ENCODE data around the gene ADGRD1. TPM values are rescaled to one million over a fixed set of nuclear protein-coding genes. Genes with fewer than 3 reads are reported as not detected.
"Not testable (repeated sequence)": the region's sequence is repeated elsewhere in the genome, so short reads cannot be mapped to it uniquely, and the experiment has no call there.

The ADGRD1 gene
- 10 to 100 TPM; 59.2 to 97.6 TPM for total RNA-seq
- polyA plus RNA-seq: 1 to 10 TPM; 2.1 to 2.9 TPM
- long read RNA-seq, donor 1, partial matches to known transcripts: 49 of 64 reads
- long read RNA-seq, donor 1, other reads (novel, unspliced or antisense): 15 of 64 reads
- long read RNA-seq, donor 2, partial matches to known transcripts: 4 of 39 reads
- long read RNA-seq, donor 2, other reads (novel, unspliced or antisense): 35 of 39 reads

DNA sequence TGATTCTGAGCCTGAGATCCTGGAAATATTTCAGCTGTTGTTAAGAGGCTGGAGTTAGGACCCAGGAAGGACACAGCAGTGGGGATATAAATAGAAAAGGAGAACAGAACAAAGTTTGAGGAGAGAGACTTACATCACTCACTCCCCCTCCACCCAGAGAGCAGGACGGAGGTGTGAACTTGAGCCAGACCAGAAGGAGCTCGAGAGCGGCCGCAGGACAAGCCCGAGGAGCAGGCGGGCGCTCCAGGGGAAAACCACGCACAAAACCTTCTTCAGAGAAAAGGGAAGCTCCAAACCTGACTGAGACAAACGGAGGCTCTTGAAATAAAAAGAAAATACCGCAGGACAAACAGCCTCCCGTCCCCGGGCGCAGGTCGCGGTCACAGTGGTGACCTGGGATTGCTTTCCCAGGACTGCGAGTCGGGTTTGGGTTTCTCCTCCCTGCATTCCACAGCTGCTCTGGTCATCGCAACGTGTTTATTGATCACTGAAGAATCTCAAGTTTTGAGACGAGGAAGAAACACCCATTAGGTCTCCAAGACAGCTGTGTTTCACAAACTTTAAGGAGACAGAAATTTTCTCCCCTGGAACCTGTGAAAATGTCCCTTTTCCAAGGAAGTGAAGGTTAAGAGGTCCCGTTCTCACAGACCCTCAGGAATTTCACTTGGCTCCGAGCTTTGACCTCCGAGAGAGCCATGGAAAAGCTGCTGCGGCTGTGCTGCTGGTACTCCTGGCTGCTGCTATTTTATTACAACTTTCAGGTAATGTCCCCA is at the start of gene ADGRD1:
ADGRD1 (plus strand) TSS at position 137 of the 773 bp plus-strand sequence; CDS start at position 696, 559 bp downstream.
- ATAC-seq (ENCODE audit: low FRiP score) (peak; percentile 86), DNase-seq (peak in 1 of 2 donors; percentile 73)
- Histone ChIP-seq H3K4me3 (ENCODE audit: low read length in 2 of 2) (peak within 1 kb of the TSS; percentile 32 to 44), H3K27me3 (ENCODE audit: control insufficient read depth in 1 of 2, insufficient read depth in 2 of 2, low read length in 1 of 2) (no peaks in the 10 kb centered on the region), H3K9me3 (ENCODE audit: control insufficient read depth, low read length) (no peaks in the 10 kb centered on the region), H3K4me1 (ENCODE audit: control insufficient read depth in 1 of 2, insufficient read depth in 2 of 2, low read length in 2 of 2) (no peaks in the 10 kb centered on the region), H3K27ac (ENCODE audit: low read depth in 1 of 2, low read length in 2 of 2) (no peak within 1 kb of the TSS), H3K36me3 (ENCODE audit: control insufficient read depth in 1 of 2, insufficient read depth in 2 of 2, low read length in 1 of 2) (no peaks in the 10 kb centered on the region)
- intact Hi-C loops (cut with DNase I): no loop called here
- WGBS, 2 donors: 1% methylated on average over 24 of the region's 24 CpGs

DNA sequence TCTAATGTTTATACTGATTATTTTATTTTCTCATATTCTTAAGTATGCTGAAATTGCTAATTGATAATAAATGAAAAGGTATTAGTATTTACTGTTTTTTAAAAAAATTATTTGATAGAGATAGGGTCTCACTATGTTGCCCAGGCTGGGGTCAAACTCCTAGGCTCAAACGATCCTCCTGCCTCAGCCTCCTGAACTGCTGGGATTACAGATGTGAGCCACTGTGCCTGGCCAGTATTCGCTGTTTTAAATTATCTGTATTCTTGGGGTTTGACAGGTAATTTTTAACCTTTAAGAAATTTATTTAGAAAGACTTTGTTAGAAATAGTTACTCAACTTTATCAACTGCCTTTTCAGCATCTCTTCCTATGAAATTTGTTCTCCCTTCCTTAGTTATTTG is 49.6 kb upstream of the ADGRD1 start:
- no peaks in the 10 kb centered on the region for H3K36me3 ChIP-seq (ENCODE audit: control insufficient read depth in 1 of 2, insufficient read depth in 2 of 2, low read length in 1 of 2)
- no peak for ATAC-seq (ENCODE audit: low FRiP score)
- H3K27me3 ChIP-seq (ENCODE audit: control insufficient read depth in 1 of 2, insufficient read depth in 2 of 2, low read length in 1 of 2): no peaks in the 10 kb centered on the region
- H3K4me1 ChIP-seq (ENCODE audit: control insufficient read depth in 1 of 2, insufficient read depth in 2 of 2, low read length in 2 of 2): no peaks in the 10 kb centered on the region
- H3K9me3 ChIP-seq (ENCODE audit: control insufficient read depth, low read length): no peaks in the 10 kb centered on the region
- no peak overlapping the region for H3K4me3 ChIP-seq (ENCODE audit: low read length in 2 of 2)
- 66 to 76% methylated on average over 2 of the region's 2 CpGs for WGBS, 2 donors
- H3K27ac ChIP-seq (ENCODE audit: low read depth in 1 of 2, low read length in 2 of 2): no peak overlapping the region
- intact Hi-C loops (cut with DNase I): no loop called here
- no peak for DNase-seq

DNA sequence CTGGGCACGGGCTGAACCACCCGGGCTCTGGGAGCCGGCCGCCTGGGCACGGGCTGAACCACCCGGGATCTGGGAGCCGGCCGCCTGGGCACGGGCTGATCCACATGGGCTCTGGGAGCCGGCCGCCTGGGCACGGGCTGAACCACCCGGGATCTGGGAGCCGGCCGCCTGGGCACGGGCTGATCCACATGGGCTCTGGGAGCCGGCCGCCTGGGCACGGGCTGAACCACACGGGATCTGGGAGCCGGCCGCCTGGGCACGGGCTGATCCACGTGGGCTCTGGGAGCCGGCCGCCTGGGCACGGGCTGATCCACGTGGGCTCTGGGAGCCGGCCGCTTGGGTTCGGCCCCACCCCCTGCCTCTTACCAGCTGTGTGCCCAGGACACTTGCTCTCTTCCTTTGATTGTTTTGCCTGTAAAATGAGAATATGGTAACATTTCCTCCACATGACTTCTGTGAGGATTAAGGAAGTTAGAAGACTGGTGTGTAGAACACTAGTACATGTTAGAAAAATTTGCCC is 48.7 kb upstream of the ADGRD1 start:
- not testable (repeated sequence) for H3K4me3 ChIP-seq (ENCODE audit: low read length in 2 of 2); H3K27ac ChIP-seq (ENCODE audit: low read depth in 1 of 2, low read length in 2 of 2)

GRCh38 chr12:130909111-130909510 is 44.6 kb upstream of the ADGRD1 start:
- Histone ChIP-seq H3K27ac (ENCODE audit: low read depth in 1 of 2, low read length in 2 of 2) (no peak overlapping the region), H3K36me3 (ENCODE audit: control insufficient read depth in 1 of 2, insufficient read depth in 2 of 2, low read length in 1 of 2) (no peaks in the 10 kb centered on the region), H3K4me3 (ENCODE audit: low read length in 2 of 2) (no peak overlapping the region), H3K9me3 (ENCODE audit: control insufficient read depth, low read length) (no peaks in the 10 kb centered on the region), H3K27me3 (ENCODE audit: control insufficient read depth in 1 of 2, insufficient read depth in 2 of 2, low read length in 1 of 2) (no peaks in the 10 kb centered on the region), H3K4me1 (ENCODE audit: control insufficient read depth in 1 of 2, insufficient read depth in 2 of 2, low read length in 2 of 2) (no peaks in the 10 kb centered on the region)
- intact Hi-C loops (cut with DNase I): no loop called here
- ATAC-seq (ENCODE audit: low FRiP score) (no peak), DNase-seq (no peak)
- whole genome bisulfite sequencing, 2 donors: 85 to 92% methylated on average over 4 of the region's 4 CpGs

More for the DNA sequence above, 48.7 kb upstream of the ADGRD1 start:
- intact Hi-C loops (cut with DNase I); H3K4me1 ChIP-seq (ENCODE audit: control insufficient read depth in 1 of 2, insufficient read depth in 2 of 2, low read length in 2 of 2); H3K9me3 ChIP-seq (ENCODE audit: control insufficient read depth, low read length); ATAC-seq (ENCODE audit: low FRiP score); DNase-seq; H3K27me3 ChIP-seq (ENCODE audit: control insufficient read depth in 1 of 2, insufficient read depth in 2 of 2, low read length in 1 of 2); H3K36me3 ChIP-seq (ENCODE audit: control insufficient read depth in 1 of 2, insufficient read depth in 2 of 2, low read length in 1 of 2): not testable (repeated sequence)
- WGBS, 2 donors: 93 to 96% methylated on average over 26 to 31 of the region's 31 CpGs

GRCh38 chr12:130911193-130911592 is 42.5 kb upstream of the ADGRD1 start:
- no peaks in the 10 kb centered on the region for H3K27me3 ChIP-seq (ENCODE audit: control insufficient read depth in 1 of 2, insufficient read depth in 2 of 2, low read length in 1 of 2)
- DNase-seq: no peak
- no peak overlapping the region for H3K27ac ChIP-seq (ENCODE audit: low read depth in 1 of 2, low read length in 2 of 2)
- intact Hi-C loops (cut with DNase I): no loop called here
- WGBS, 2 donors: 0 to 41% methylated on average over 1 of the region's 1 CpG
- H3K4me3 ChIP-seq (ENCODE audit: low read length in 2 of 2): no peak overlapping the region
- H3K36me3 ChIP-seq (ENCODE audit: control insufficient read depth in 1 of 2, insufficient read depth in 2 of 2, low read length in 1 of 2): no peaks in the 10 kb centered on the region
- H3K4me1 ChIP-seq (ENCODE audit: control insufficient read depth in 1 of 2, insufficient read depth in 2 of 2, low read length in 2 of 2): no peaks in the 10 kb centered on the region
- no peak for ATAC-seq (ENCODE audit: low FRiP score)
- no peaks in the 10 kb centered on the region for H3K9me3 ChIP-seq (ENCODE audit: control insufficient read depth, low read length)

DNA sequence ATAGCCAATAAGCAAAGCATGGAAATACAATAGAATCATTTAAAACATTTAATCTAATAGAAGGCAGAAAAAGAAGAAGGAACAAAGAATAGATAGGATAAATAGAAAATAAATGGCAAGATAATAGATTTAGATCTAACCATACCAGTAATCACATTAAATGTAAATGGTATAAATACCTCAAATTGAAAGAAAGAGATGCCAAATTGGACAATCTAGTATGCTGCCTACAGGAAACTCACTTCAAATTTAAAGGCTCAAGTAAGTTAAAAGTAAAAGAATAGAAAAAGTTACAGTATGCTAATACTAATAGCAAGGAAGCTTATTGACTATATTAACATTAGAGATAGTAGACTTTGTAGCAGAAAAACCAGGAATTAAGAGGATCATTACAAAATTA is 41.8 kb upstream of the ADGRD1 start:
- H3K9me3 ChIP-seq (ENCODE audit: control insufficient read depth, low read length): no peaks in the 10 kb centered on the region
- H3K27me3 ChIP-seq (ENCODE audit: control insufficient read depth in 1 of 2, insufficient read depth in 2 of 2, low read length in 1 of 2): no peaks in the 10 kb centered on the region
- ATAC-seq (ENCODE audit: low FRiP score): no peak
- DNase-seq: no peak
- no peaks in the 10 kb centered on the region for H3K36me3 ChIP-seq (ENCODE audit: control insufficient read depth in 1 of 2, insufficient read depth in 2 of 2, low read length in 1 of 2)
- no peak overlapping the region for H3K4me3 ChIP-seq (ENCODE audit: low read length in 2 of 2)
- intact Hi-C loops (cut with DNase I): no loop called here
- no peaks in the 10 kb centered on the region for H3K4me1 ChIP-seq (ENCODE audit: control insufficient read depth in 1 of 2, insufficient read depth in 2 of 2, low read length in 2 of 2)
- H3K27ac ChIP-seq (ENCODE audit: low read depth in 1 of 2, low read length in 2 of 2): no peak overlapping the region

DNA sequence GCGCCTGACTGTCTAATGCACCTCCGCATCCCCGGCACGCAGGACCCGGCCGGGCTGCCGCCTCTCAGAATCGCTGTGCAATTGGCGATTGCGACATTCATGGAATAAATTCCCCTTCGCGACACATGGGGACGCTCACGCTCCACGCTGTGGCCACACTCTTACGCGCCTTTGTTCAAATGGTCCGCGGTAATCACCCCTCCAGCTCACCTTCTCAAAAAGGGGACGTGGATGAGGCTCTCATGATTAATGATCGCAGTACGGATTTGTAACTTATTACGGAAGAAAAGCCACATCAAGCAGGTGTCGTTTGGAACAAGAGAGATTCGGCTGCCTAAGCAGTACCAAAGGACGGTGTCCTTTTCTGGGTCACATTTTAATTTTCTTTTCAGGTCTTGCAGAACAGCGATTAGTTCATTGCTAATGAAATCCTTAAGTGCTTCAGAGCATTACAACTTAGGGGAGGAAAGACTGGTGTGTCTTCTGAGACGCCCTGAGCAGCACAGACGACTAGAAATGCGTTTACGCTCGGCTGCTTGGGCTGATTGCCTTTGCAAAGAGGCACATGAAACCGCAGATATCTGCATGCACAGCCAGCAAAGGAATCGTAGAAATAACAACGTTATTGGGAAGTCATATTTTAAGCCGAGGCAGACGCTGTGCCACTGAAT is 37.3 kb upstream of the ADGRD1 start:
- ATAC-seq (ENCODE audit: low FRiP score): peak; percentile 82
- no peaks in the 10 kb centered on the region for H3K4me1 ChIP-seq (ENCODE audit: control insufficient read depth in 1 of 2, insufficient read depth in 2 of 2, low read length in 2 of 2)
- no peaks in the 10 kb centered on the region for H3K36me3 ChIP-seq (ENCODE audit: control insufficient read depth in 1 of 2, insufficient read depth in 2 of 2, low read length in 1 of 2)
- 4 to 5% methylated on average over 37 of the region's 37 CpGs for WGBS, 2 donors
- peak; percentile 61 to 83 for DNase-seq
- H3K9me3 ChIP-seq (ENCODE audit: control insufficient read depth, low read length): no peaks in the 10 kb centered on the region
- intact Hi-C loops (cut with DNase I): loop anchor here (2.0 kb wide), 1 partner anchor 216 kb away; no protein-coding TSS in a partner anchor
- H3K27me3 ChIP-seq (ENCODE audit: control insufficient read depth in 1 of 2, insufficient read depth in 2 of 2, low read length in 1 of 2): no peaks in the 10 kb centered on the region
- H3K4me3 ChIP-seq (ENCODE audit: low read length in 2 of 2): no peak overlapping the region
- H3K27ac ChIP-seq (ENCODE audit: low read depth in 1 of 2, low read length in 2 of 2): no peak overlapping the region

DNA sequence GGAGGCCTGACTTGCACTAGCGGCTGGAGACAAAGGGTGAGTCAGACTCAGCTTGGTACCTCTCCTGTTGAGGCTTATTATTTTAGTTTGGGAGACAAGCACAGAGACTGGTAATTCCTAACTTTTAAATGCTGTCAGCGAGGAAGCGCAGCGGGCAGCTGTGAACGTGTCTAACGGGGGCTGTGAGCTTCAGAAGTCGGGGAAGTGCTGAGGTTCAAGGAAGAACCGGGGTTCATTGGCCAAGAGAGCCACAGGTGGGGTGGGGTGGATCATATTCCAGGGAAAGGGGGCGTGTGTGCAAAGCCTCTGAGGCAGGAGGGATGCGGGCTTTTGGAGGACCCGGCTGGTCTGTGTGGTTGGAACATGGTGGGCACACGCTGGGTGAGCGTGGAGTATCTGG is 36.1 kb upstream of the ADGRD1 start:
- intact Hi-C loops (cut with DNase I): loop anchor here (2.0 kb wide), 1 partner anchor 215 kb away; no protein-coding TSS in a partner anchor
- H3K4me1 ChIP-seq (ENCODE audit: control insufficient read depth in 1 of 2, insufficient read depth in 2 of 2, low read length in 2 of 2): no peaks in the 10 kb centered on the region
- H3K27me3 ChIP-seq (ENCODE audit: control insufficient read depth in 1 of 2, insufficient read depth in 2 of 2, low read length in 1 of 2): no peaks in the 10 kb centered on the region
- H3K4me3 ChIP-seq (ENCODE audit: low read length in 2 of 2): no peak overlapping the region
- H3K27ac ChIP-seq (ENCODE audit: low read depth in 1 of 2, low read length in 2 of 2): no peak overlapping the region
- 87 to 89% methylated on average over 13 of the region's 13 CpGs for WGBS, 2 donors
- peaks cover 3% of the 10 kb centered on the region for H3K9me3 ChIP-seq (ENCODE audit: control insufficient read depth, low read length)
- no peak for ATAC-seq (ENCODE audit: low FRiP score)
- DNase-seq: no peak
- no peaks in the 10 kb centered on the region for H3K36me3 ChIP-seq (ENCODE audit: control insufficient read depth in 1 of 2, insufficient read depth in 2 of 2, low read length in 1 of 2)

Data from aorta (tissue), 5 donors.